ENCODE results near the gene GSK3A. TPM values are rescaled to one million over a fixed set of nuclear protein-coding genes. Genes with fewer than 3 reads are reported as not detected.

The GSK3A gene
- total and polyA plus RNA-seq, 2 of the 8 experiments (the other 6 are each of a cell fraction or from before 2014, with no cell fraction given): 55.3 to 84.0 TPM

DNA sequence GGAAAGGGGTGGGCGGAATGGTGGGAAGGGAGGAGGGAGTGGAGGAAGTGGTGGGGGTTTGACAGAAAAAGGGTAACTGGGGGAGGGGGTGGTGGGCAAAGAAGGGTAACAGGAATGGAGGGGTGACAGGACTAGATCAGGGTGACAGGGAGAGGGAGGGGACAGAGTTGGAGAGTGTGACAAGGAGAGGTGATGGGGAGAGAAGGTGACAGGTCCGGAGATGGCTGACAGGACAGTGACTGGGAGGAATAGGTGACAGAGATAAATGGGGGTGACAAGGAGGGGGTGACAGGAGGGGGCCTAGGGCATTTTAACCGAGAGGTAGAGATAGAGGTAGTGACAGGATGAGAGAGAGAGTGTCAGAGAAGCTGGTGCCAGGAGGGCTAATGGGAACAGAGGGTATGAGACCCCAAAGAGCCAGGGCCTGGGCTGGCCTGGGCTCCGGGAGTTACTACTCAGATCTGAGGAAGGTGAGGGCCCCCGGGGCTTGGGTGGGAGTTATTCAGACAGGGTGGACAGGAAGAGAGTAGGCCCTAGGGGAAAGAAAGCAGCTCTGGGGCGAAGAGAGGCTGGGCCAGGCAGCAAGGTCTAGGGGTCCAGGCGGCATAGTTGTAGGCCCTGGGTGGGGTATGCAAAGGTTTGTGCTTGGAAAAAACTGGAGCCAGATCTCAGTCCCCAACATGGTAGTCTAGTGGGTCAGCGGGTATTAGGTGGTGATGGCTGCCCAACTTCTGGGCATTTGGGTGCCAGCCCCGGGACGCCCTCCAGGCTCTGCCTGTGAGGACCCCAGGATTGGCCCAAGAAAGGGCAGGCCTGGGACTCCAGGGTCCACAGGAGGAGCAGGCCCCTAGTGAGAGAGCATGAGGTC lies 27.3 kb upstream of the GSK3A start:
- H3K27ac ChIP-seq (ENCODE audit: low read depth, low read length): no peak overlapping the region
- ChIA-PET CTCF (ENCODE audit: partially characterized antibody) (interaction anchor here (0.8 to 3.1 kb wide), 8 partner anchors 10 to 27 kb away, joined by 3 to 17 read pairs (median 5); no protein-coding TSS in a partner anchor), POLR2A (ENCODE audit: partially characterized antibody) (interaction anchor here (0.6 to 4.1 kb wide), 5 partner anchors 11 to 31 kb away, joined by 3 to 27 read pairs (median 4); no protein-coding TSS in a partner anchor)
- H3K4ac ChIP-seq (replicated peaks; ENCODE audit: insufficient read length, low read depth, low read length): no peak overlapping the region
- H3K23me2 ChIP-seq (ENCODE audit: low read depth, low read length): peaks cover 10% of the 10 kb centered on the region; the same call in 1 of the 2 replicates
- no peak overlapping the region for H4K91ac ChIP-seq (replicated peaks; ENCODE audit: insufficient read length, low read length)
- H3K9ac ChIP-seq (replicated peaks in 1 of 4; ENCODE audit: extremely low read depth in 1 of 4, low read depth in 3 of 4, low read length in 3 of 4): peak overlapping the region in 1 of 4 experiments; percentile 57; a peak in 3 of 7 replicates
- H2AK5ac ChIP-seq (ENCODE audit: low read depth, low read length): no peak overlapping the region
- peak overlapping the region; percentile 79 to 87 for H3K4me2 ChIP-seq (ENCODE audit: insufficient read depth in 1 of 2, low read depth in 2 of 2, low read length in 2 of 2)
- FAIRE-seq (no peak), DNase-seq (ENCODE audit: low read depth in 1 of 2, low spot score in 2 of 2) (no peak)
- H4K20me1 ChIP-seq (replicated peaks in 1 of 2; ENCODE audit: control insufficient read depth in 1 of 2, insufficient read depth in 2 of 2, low read length in 2 of 2): peaks cover 0 to 5% of the 10 kb centered on the region in 2 experiments
- H2BK12ac ChIP-seq (ENCODE audit: low read depth, low read length): peak overlapping the region; percentile 27; the same call in 1 of the 2 replicates
- H2AFZ ChIP-seq (ENCODE audit: low read length): no peak overlapping the region
- H2BK5ac ChIP-seq (ENCODE audit: low read depth, low read length): no peak overlapping the region
- peaks cover 0 to 9% of the 10 kb centered on the region in 2 experiments; a peak in 1 of 4 replicates for H3K79me2 ChIP-seq (ENCODE audit: control insufficient read depth in 1 of 2, insufficient read depth in 2 of 2, low read length in 2 of 2)
- no peaks in the 10 kb centered on the region for H3K27me3 ChIP-seq (replicated peaks in 1 of 4; ENCODE audit: control insufficient read depth in 3 of 4, extremely low read depth in 1 of 4, insufficient read depth in 3 of 4, low read length in 3 of 4)
- H3K23ac ChIP-seq (ENCODE audit: insufficient read length): no peak overlapping the region
- H4K5ac ChIP-seq (ENCODE audit: insufficient read length, low read depth, low read length): no peak overlapping the region
- H3K36me3 ChIP-seq (ENCODE audit: control insufficient read depth in 2 of 4, insufficient read depth in 4 of 4, low read length in 3 of 4): peaks cover 0 to 15% (median 4%) of the 10 kb centered on the region in 4 experiments; a peak in 2 of 8 replicates
- no peak overlapping the region for H4K8ac ChIP-seq (ENCODE audit: extremely low read depth, insufficient read depth, low read length)
- peaks cover 2 to 21% (median 10%) of the 10 kb centered on the region in 4 experiments for H3K4me1 ChIP-seq (replicated peaks in 1 of 4; ENCODE audit: control insufficient read depth in 3 of 4, insufficient read depth in 4 of 4, low read length in 3 of 4)
- no peak overlapping the region for H2BK15ac ChIP-seq (ENCODE audit: low read length)
- H3K4me3 ChIP-seq (ENCODE audit: extremely low read depth in 1 of 4, insufficient read depth in 2 of 4, low read depth in 3 of 4, low read length in 4 of 4): peak overlapping the region; percentile 31 to 82 (median 61); a peak in 6 of 8 replicates
- H3K9me3 ChIP-seq (ENCODE audit: insufficient read depth in 2 of 2, low read depth in 1 of 2, low read length in 1 of 2): no peaks in the 10 kb centered on the region
- H3K14ac ChIP-seq (ENCODE audit: insufficient read length): no peak overlapping the region
- H3K18ac ChIP-seq (ENCODE audit: extremely low read depth, low read length): no peak overlapping the region
- WGBS, 2 experiments (ENCODE audit: extremely low coverage in 1 of 2, insufficient coverage in 1 of 2, insufficient read length in 1 of 2, insufficient replicate concordance in 2 of 2, low coverage in 1 of 2, low lambda C conversion rate in 2 of 2, missing lambda C conversion rate in 1 of 2): 76% methylated on average over 8 of the region's 10 CpGs; no CpG with 5 or more reads in 1 of the 2 experiments
- H2BK120ac ChIP-seq (replicated peaks; ENCODE audit: low read depth, low read length): no peak overlapping the region
- H3K56ac ChIP-seq (replicated peaks; ENCODE audit: insufficient read length, low read depth, low read length): no peak overlapping the region
- H2BK20ac ChIP-seq (ENCODE audit: low read length): no peak overlapping the region
- peaks cover 5% of the 10 kb centered on the region for H3K79me1 ChIP-seq (ENCODE audit: low read depth, low read length)
- TF ChIP-seq SIX5 (IDR thresholded peaks at IDR 0.05; ENCODE audit: low read depth, low read length) (no peak), SUZ12 (IDR thresholded peaks at IDR 0.05; ENCODE audit: low read length) (no peak), EGR1 (IDR thresholded peaks at IDR 0.05; ENCODE audit: borderline replicate concordance, low read depth, low read length) (no peak), TBP (IDR thresholded peaks at IDR 0.05; ENCODE audit: low read depth, low read length) (no peak), SP2 (IDR thresholded peaks at IDR 0.05; ENCODE audit: low read length) (no peak), SIN3A (conservative IDR thresholded peaks at IDR 0.05 in 1 of 2, IDR thresholded peaks at IDR 0.05 in 1 of 2; ENCODE audit: low read depth in 1 of 2, low read length in 2 of 2) (no peak), SAP30 (IDR thresholded peaks at IDR 0.05; ENCODE audit: insufficient read depth, insufficient replicate concordance, low read length) (no peak), CBX8 (IDR thresholded peaks at IDR 0.05; ENCODE audit: borderline replicate concordance, low read depth, low read length) (no peak)
- TF ChIP-seq, protein P1, sequence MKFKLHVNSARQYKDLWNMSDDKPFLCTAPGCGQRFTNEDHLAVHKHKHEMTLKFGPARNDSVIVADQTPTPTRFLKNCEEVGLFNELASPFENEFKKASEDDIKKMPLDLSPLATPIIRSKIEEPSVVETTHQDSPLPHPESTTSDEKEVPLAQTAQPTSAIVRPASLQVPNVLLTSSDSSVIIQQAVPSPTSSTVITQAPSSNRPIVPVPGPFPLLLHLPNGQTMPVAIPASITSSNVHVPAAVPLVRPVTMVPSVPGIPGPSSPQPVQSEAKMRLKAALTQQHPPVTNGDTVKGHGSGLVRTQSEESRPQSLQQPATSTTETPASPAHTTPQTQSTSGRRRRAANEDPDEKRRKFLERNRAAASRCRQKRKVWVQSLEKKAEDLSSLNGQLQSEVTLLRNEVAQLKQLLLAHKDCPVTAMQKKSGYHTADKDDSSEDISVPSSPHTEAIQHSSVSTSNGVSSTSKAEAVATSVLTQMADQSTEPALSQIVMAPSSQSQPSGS (IDR thresholded peaks at IDR 0.05; ENCODE audit: low read length): no peak
